IPS DF 6.9 (cell line): ENCODE results near the gene TRPM3.
"Not testable (repeated sequence)": the region's sequence is repeated elsewhere in the genome, so short reads cannot be mapped to it uniquely, and the experiment has no call there.

Source experiments
- DNase-seq: peaks from one replicate; pipeline ENCODE4 v3.0.0-alpha.2; 2013; ENCODE audit warnings: low read depth, low spot score
- H3K27ac ChIP-seq: one replicate; pipeline ENCODE4 v1.5.1; 2013; ENCODE audit warnings: low read length, control low read depth
- H3K27me3 ChIP-seq: 2 replicates; pipeline ENCODE4 v1.6.1; 2013; ENCODE audit warnings: mild to moderate bottlenecking, low read length; ENCODE audit not compliant: control insufficient read depth, insufficient read depth
- H3K36me3 ChIP-seq: 2 replicates; pipeline ENCODE4 v1.6.1; 2013; ENCODE audit warnings: low read length; ENCODE audit not compliant: control insufficient read depth, insufficient read depth
- H3K4me1 ChIP-seq: 2 replicates; pipeline ENCODE4 v1.6.1; 2013; ENCODE audit warnings: low read length; ENCODE audit not compliant: control insufficient read depth, insufficient read depth
- H3K4me3 ChIP-seq: 2 replicates; pipeline ENCODE4 v1.5.1; 2013; ENCODE audit warnings: mild to moderate bottlenecking, low read length
- H3K9me3 ChIP-seq: 2 replicates; pipeline ENCODE4 v1.6.1; 2013; ENCODE audit warnings: low read length, inconsistent platforms; ENCODE audit not compliant: control insufficient read depth, insufficient read depth
- WGBS: extraction: QIAGEN DNeasy Blood & Tissue Kit; methylation state at CpG from one replicate; pipeline ENCODE4 v1.1.7; 2013; ENCODE audit warnings: mixed read lengths, missing lambda C conversion rate; ENCODE audit not compliant: insufficient read length, insufficient coverage; 5-methylcytosine and 5-hydroxymethylcytosine counted together

The TRPM3 gene

GRCh38 chr9:70629080-70629685, 492.2 kb downstream of the TRPM3 start:
- WGBS = no CpG with 5 or more reads among the region's 15 CpGs
- not testable (repeated sequence) for DNase-seq

GRCh38 chr9:70625078-70625477, 496.3 kb downstream of the TRPM3 start:
- no peak for DNase-seq
- no peak overlapping the region for H3K27ac ChIP-seq
- no peaks in the 10 kb centered on the region for H3K4me1 ChIP-seq
- H3K4me3 ChIP-seq = no peak overlapping the region
- no peaks in the 10 kb centered on the region for H3K9me3 ChIP-seq
- H3K36me3 ChIP-seq = no peaks in the 10 kb centered on the region
- WGBS = no CpG with 5 or more reads among the region's 13 CpGs
- H3K27me3 ChIP-seq = no peaks in the 10 kb centered on the region

More at GRCh38 chr9:70629080-70629685, 492.2 kb downstream of the TRPM3 start:
- H3K9me3 ChIP-seq, H3K4me3 ChIP-seq, H3K27me3 ChIP-seq, H3K36me3 ChIP-seq, H3K4me1 ChIP-seq, H3K27ac ChIP-seq: not testable (repeated sequence)

- no peaks in the 10 kb centered on the region for H3K4me1 ChIP-seq
- no peaks in the 10 kb centered on the region for H3K36me3 ChIP-seq
- H3K27ac ChIP-seq = no peak overlapping the region
- no peak overlapping the region for H3K4me3 ChIP-seq
- WGBS = no CpG with 5 or more reads among the region's 17 CpGs
- H3K27me3 ChIP-seq = no peaks in the 10 kb centered on the region
- H3K9me3 ChIP-seq = no peaks in the 10 kb centered on the region
- DNase-seq = no peak
Measured at GRCh38 chr9:70618784-70619183, 502.6 kb downstream of the TRPM3 start.

GRCh38 chr9:70617033-70617828, 504.2 kb downstream of the TRPM3 start:
- Histone ChIP-seq H3K4me1 (no peaks in the 10 kb centered on the region), H3K36me3 (no peaks in the 10 kb centered on the region), H3K27ac (no peak overlapping the region), H3K4me3 (no peak overlapping the region), H3K27me3 (no peaks in the 10 kb centered on the region), H3K9me3 (no peaks in the 10 kb centered on the region)
- WGBS = no CpG with 5 or more reads among the region's 9 CpGs
- no peak for DNase-seq

GRCh38 chr9:70616228-70616990, 505.0 kb downstream of the TRPM3 start:
- Histone ChIP-seq H3K4me1 (no peaks in the 10 kb centered on the region), H3K9me3 (no peaks in the 10 kb centered on the region), H3K36me3 (no peaks in the 10 kb centered on the region), H3K4me3 (no peak overlapping the region), H3K27ac (no peak overlapping the region), H3K27me3 (no peaks in the 10 kb centered on the region)
- WGBS = no CpG with 5 or more reads among the region's 7 CpGs
- no peak for DNase-seq

GRCh38 chr9:70615464-70616138, 505.8 kb downstream of the TRPM3 start:
- Histone ChIP-seq H3K4me3 (no peak overlapping the region), H3K36me3 (no peaks in the 10 kb centered on the region), H3K27ac (no peak overlapping the region), H3K4me1 (no peaks in the 10 kb centered on the region), H3K9me3 (no peaks in the 10 kb centered on the region), H3K27me3 (no peaks in the 10 kb centered on the region)
- no CpG with 5 or more reads among the region's 4 CpGs for WGBS
- no peak for DNase-seq

GRCh38 chr9:70614786-70615463, 506.5 kb downstream of the TRPM3 start:
- Histone ChIP-seq H3K4me3 (no peak overlapping the region), H3K36me3 (no peaks in the 10 kb centered on the region), H3K4me1 (no peaks in the 10 kb centered on the region), H3K27me3 (no peaks in the 10 kb centered on the region), H3K27ac (no peak overlapping the region), H3K9me3 (no peaks in the 10 kb centered on the region)
- WGBS = no CpG with 5 or more reads among the region's 4 CpGs
- no peak for DNase-seq

- no CpG with 5 or more reads among the region's 4 CpGs for WGBS
- DNase-seq = no peak
- no peak overlapping the region for H3K27ac ChIP-seq
- no peaks in the 10 kb centered on the region for H3K4me1 ChIP-seq
- H3K36me3 ChIP-seq = no peaks in the 10 kb centered on the region
- no peak overlapping the region for H3K4me3 ChIP-seq
- no peaks in the 10 kb centered on the region for H3K27me3 ChIP-seq
- H3K9me3 ChIP-seq = no peaks in the 10 kb centered on the region
Measured at GRCh38 chr9:70613024-70613768, 508.2 kb downstream of the TRPM3 start.

GRCh38 chr9:70610287-70610644, 511.2 kb downstream of the TRPM3 start:
- H3K36me3 ChIP-seq = no peaks in the 10 kb centered on the region
- H3K4me3 ChIP-seq = no peak overlapping the region
- WGBS = no CpG with 5 or more reads among the region's 5 CpGs
- H3K9me3 ChIP-seq = no peaks in the 10 kb centered on the region
- H3K4me1 ChIP-seq = no peaks in the 10 kb centered on the region
- DNase-seq = no peak
- no peaks in the 10 kb centered on the region for H3K27me3 ChIP-seq
- H3K27ac ChIP-seq = no peak overlapping the region
